Neural progenitor cell (in vitro differentiated cells): ENCODE results near the gene COLEC11.

ENCODE experiments used
- EZH2 ChIP-seq: fragments of 200-600 bp; sonication (generic); IDR thresholded peaks from 2 replicates; pipeline ENCODE4 v1.6.1; 2017; ENCODE audit warnings: antibody characterized with exemption, mild to moderate bottlenecking, moderate library complexity
- EZH2phosphoT487 ChIP-seq: fragments of 200-600 bp; sonication (generic); IDR thresholded peaks from 2 replicates; pipeline ENCODE4 v1.6.1; 2017; ENCODE audit warnings: antibody characterized with exemption
- TF ChIP-seq, protein P1 (sequence below): fragments of 200-600 bp; sonication (generic); IDR thresholded peaks from 2 replicates; pipeline ENCODE4 v1.5.1; 2017; ENCODE audit warnings: antibody characterized with exemption, mild to moderate bottlenecking

DNA sequence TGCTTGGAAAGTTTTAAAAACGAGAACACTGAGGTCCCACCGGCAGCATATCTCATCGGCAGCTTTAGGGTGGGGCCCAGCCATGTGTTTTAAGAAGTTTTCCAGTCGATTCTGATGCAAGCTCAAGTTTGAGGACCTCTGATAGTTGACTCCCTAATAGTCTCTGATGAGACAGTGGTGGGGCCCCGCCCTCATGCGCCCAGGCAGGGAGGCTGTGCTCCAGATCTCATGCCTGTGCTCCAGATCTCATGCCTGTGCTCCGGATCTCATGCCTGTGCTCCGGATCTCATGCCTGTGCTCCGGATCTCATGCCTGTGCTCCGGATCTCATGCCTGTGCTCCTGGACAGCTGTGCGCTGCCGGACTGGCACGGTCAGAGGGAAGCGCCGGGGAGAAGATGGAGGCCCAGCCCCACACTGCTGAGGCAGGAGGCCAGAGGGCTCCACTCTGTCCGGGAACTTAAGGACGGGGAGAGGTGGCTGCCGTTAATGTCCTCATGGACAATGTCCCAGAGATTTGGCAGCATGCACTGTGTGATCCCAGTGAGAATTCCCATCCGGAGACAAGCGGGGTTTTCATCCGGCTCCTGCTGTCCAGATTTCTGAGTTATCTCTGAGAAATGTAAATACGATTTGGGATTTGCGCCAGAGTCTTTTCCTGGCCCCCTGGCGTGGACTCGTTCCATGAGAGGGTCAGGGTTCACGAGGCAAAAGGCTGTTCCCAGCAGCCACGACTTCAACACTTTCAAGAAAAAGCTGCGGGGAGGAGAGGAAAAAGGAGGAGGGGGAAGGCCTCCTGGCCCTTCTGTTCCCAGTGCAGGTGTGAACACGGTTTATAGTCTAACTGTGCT lies 9.4 kb upstream of the COLEC11 start:
- TF ChIP-seq, protein P1, sequence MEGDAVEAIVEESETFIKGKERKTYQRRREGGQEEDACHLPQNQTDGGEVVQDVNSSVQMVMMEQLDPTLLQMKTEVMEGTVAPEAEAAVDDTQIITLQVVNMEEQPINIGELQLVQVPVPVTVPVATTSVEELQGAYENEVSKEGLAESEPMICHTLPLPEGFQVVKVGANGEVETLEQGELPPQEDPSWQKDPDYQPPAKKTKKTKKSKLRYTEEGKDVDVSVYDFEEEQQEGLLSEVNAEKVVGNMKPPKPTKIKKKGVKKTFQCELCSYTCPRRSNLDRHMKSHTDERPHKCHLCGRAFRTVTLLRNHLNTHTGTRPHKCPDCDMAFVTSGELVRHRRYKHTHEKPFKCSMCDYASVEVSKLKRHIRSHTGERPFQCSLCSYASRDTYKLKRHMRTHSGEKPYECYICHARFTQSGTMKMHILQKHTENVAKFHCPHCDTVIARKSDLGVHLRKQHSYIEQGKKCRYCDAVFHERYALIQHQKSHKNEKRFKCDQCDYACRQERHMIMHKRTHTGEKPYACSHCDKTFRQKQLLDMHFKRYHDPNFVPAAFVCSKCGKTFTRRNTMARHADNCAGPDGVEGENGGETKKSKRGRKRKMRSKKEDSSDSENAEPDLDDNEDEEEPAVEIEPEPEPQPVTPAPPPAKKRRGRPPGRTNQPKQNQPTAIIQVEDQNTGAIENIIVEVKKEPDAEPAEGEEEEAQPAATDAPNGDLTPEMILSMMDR, result no peak
- TF ChIP-seq EZH2phosphoT487 (no peak), EZH2 (no peak)
